H9 (cell line): Measurements from ENCODE around the gene TFB1M. TPM values are rescaled to one million over a fixed set of nuclear protein-coding genes. Genes with fewer than 3 reads are reported as not detected.

Source experiments
- DNase-seq: peaks from one replicate; pipeline ENCODE4 v3.0.0-alpha.2; 2017
- H2AFZ ChIP-seq: one replicate; pipeline ENCODE4 v1.6.1; 2013; ENCODE audit warnings: mild to moderate bottlenecking, low read length, control low read depth, moderate library complexity
- H2AK5ac ChIP-seq: 2 replicates; pipeline ENCODE4 v1.6.1; 2013; ENCODE audit warnings: low read length, control low read depth, mixed read lengths; ENCODE audit not compliant: insufficient read length
- H2BK120ac ChIP-seq: one replicate; pipeline ENCODE4 v1.6.1; 2013; ENCODE audit warnings: low read depth, mild to moderate bottlenecking, low read length, control low read depth, inconsistent platforms; ENCODE audit not compliant: poor library complexity, severe bottlenecking
- H2BK12ac ChIP-seq: 2 replicates; pipeline ENCODE4 v1.6.1; 2013; ENCODE audit warnings: low read length, control low read depth, mixed read lengths, low read depth; ENCODE audit not compliant: insufficient read length
- H2BK15ac ChIP-seq: 2 replicates; pipeline ENCODE4 v1.6.1; 2013; ENCODE audit warnings: low read depth, low read length, control low read depth
- H2BK20ac ChIP-seq: one replicate; pipeline ENCODE4 v1.6.1; 2013; ENCODE audit warnings: low read depth, mild to moderate bottlenecking, low read length, control low read depth, inconsistent platforms; ENCODE audit not compliant: poor library complexity, severe bottlenecking
- H2BK5ac ChIP-seq: 2 replicates; pipeline ENCODE4 v1.6.1; 2013; ENCODE audit warnings: low read length, control low read depth, mixed read lengths; ENCODE audit not compliant: insufficient read length
- H3K14ac ChIP-seq: 2 replicates; pipeline ENCODE4 v1.6.1; 2013; ENCODE audit warnings: low read length, control low read depth; ENCODE audit not compliant: insufficient read depth
- H3K18ac ChIP-seq: 2 replicates; pipeline ENCODE4 v1.6.1; 2013; ENCODE audit warnings: low read depth, mild to moderate bottlenecking, mixed read lengths, low read length, control low read depth; ENCODE audit not compliant: insufficient read length
- H3K23ac ChIP-seq: 2 replicates; pipeline ENCODE4 v1.6.1; 2013; ENCODE audit warnings: low read length, control low read depth, mixed read lengths, low read depth; ENCODE audit not compliant: insufficient read length
- H3K23me2 ChIP-seq: 2 replicates; pipeline ENCODE4 v1.6.1; 2013; ENCODE audit warnings: low read depth, mild to moderate bottlenecking, mixed read lengths, low read length, control low read depth; ENCODE audit not compliant: insufficient read length, poor library complexity, severe bottlenecking
- H3K27ac ChIP-seq: 2 replicates; pipeline ENCODE4 v1.5.1; 2013; ENCODE audit warnings: low read length, control low read depth, mixed read lengths, low read depth; ENCODE audit not compliant: insufficient read length
- H3K27me3 ChIP-seq: 2 replicates; pipeline ENCODE4 v1.6.1; 2013; ENCODE audit warnings: low read length, control low read depth, inconsistent platforms; ENCODE audit not compliant: insufficient read depth
- H3K4ac ChIP-seq: 2 replicates; pipeline ENCODE4 v1.6.1; 2013; ENCODE audit warnings: low read depth, mild to moderate bottlenecking, control low read depth, inconsistent platforms, low read length, moderate library complexity
- H3K4me1 ChIP-seq: 2 replicates; pipeline ENCODE4 v1.6.1; 2013; ENCODE audit warnings: low read length, control low read depth, inconsistent platforms; ENCODE audit not compliant: insufficient read depth
- H3K4me2 ChIP-seq: 2 replicates; pipeline ENCODE4 v1.6.1; 2013; ENCODE audit warnings: low read length, control low read depth, mixed read lengths; ENCODE audit not compliant: insufficient read length, insufficient read depth
- H3K56ac ChIP-seq: 2 replicates; pipeline ENCODE4 v1.6.1; 2013; ENCODE audit warnings: low read depth, mild to moderate bottlenecking, mixed read lengths, low read length, control low read depth; ENCODE audit not compliant: insufficient read length
- H3K79me1 ChIP-seq: 2 replicates; pipeline ENCODE4 v1.6.1; 2013; ENCODE audit warnings: low read depth, mild to moderate bottlenecking, moderate library complexity, low read length, control low read depth, inconsistent platforms; ENCODE audit not compliant: insufficient read depth, poor library complexity, severe bottlenecking
- H3K79me2 ChIP-seq: 2 replicates; pipeline ENCODE4 v1.6.1; 2013; ENCODE audit warnings: low read length, control low read depth, inconsistent platforms; ENCODE audit not compliant: insufficient read depth
- H3K9ac ChIP-seq: 2 replicates; pipeline ENCODE4 v1.6.1; 2013; ENCODE audit warnings: low read length, control low read depth, mixed read lengths; ENCODE audit not compliant: insufficient read length; ENCODE audit errors: extremely low read depth
- H3K9me3 ChIP-seq: one replicate; pipeline ENCODE4 v1.6.1; 2013; ENCODE audit warnings: low read depth, low read length, inconsistent platforms; ENCODE audit not compliant: control insufficient read depth
- H3T11ph ChIP-seq: one replicate; pipeline ENCODE4 v1.6.1; 2013; ENCODE audit warnings: mild to moderate bottlenecking, low read length, control low read depth, inconsistent platforms
- H4K20me1 ChIP-seq: one replicate; pipeline ENCODE4 v1.6.1; 2013; ENCODE audit not compliant: control insufficient read depth, insufficient read length, insufficient read depth
- H4K5ac ChIP-seq: 2 replicates; pipeline ENCODE4 v1.6.1; 2013; ENCODE audit warnings: low read depth, mild to moderate bottlenecking, mixed read lengths, low read length, control low read depth; ENCODE audit not compliant: insufficient read length
- H4K8ac ChIP-seq: replicated peaks from 2 replicates; pipeline ENCODE4 v1.6.1; 2013; ENCODE audit warnings: low read length, control low read depth, mixed read lengths, low read depth; ENCODE audit not compliant: insufficient read length
- H4K91ac ChIP-seq: 2 replicates; pipeline ENCODE4 v1.6.1; 2013; ENCODE audit warnings: low read depth, mild to moderate bottlenecking, moderate library complexity, mixed read lengths, low read length, control low read depth; ENCODE audit not compliant: insufficient read length
- H3K27ac Mint-ChIP-seq, 3 experiments: 2 replicates in 2 of 3; 3 replicates in 1 of 3; pipeline ENCODE4 v1.8.0; 2020 to 2021; ENCODE audit warnings: mixed read lengths in 3 of 3, mild to moderate bottlenecking in 1 of 3, moderate library complexity in 1 of 3
- H3K27me3 Mint-ChIP-seq: 2 replicates; pipeline ENCODE4 v1.8.0; 2021; ENCODE audit warnings: low read depth, mild to moderate bottlenecking, moderate library complexity, mixed read lengths
- H3K36me3 Mint-ChIP-seq, 3 experiments: 2 replicates in 2 of 3; 3 replicates in 1 of 3; pipeline ENCODE4 v1.8.0; 2020 to 2021; ENCODE audit warnings: low read depth in 3 of 3, mixed read lengths in 3 of 3; ENCODE audit not compliant: insufficient read depth in 1 of 3
- H3K4me1 Mint-ChIP-seq, 2 experiments: 2 replicates each; pipeline ENCODE4 v1.8.0; 2020; ENCODE audit warnings: mixed read lengths in 2 of 2
- H3K4me3 Mint-ChIP-seq, 2 experiments: 2 replicates in 1 of 2; 3 replicates in 1 of 2; pipeline ENCODE4 v1.8.0; 2020 to 2021; ENCODE audit warnings: mild to moderate bottlenecking in 2 of 2, mixed read lengths in 2 of 2, moderate library complexity in 1 of 2
- H3K9me3 Mint-ChIP-seq, 2 experiments: 2 replicates in 1 of 2; 3 replicates in 1 of 2; pipeline ENCODE4 v1.8.0; 2020; ENCODE audit warnings: mild to moderate bottlenecking in 2 of 2, mixed read lengths in 2 of 2, moderate library complexity in 1 of 2
- WGBS: extraction: QIAGEN DNeasy Blood & Tissue Kit; methylation state at CpG from one replicate; pipeline ENCODE4 v1.1.7; 2013; ENCODE audit warnings: missing lambda C conversion rate, low lambda C conversion rate, mixed read lengths; ENCODE audit not compliant: insufficient read length; ENCODE audit errors: extremely low coverage; 5-methylcytosine and 5-hydroxymethylcytosine counted together
- total RNA-seq: library from RNA; stranded (reverse); gene quantifications from 2 replicates; pipeline ENCODE4 v1.2.1, GENCODE V29; 2021
- TF ChIP-seq, protein P1 (sequence below): fragments of 200-600 bp; sonication (generic); conservative IDR thresholded peaks from 3 replicates; pipeline ENCODE4 v1.8.0; 2021; ENCODE audit warnings: antibody characterized with exemption, mild to moderate bottlenecking

Gene TFB1M
- total RNA-seq, 1 experiment from 2014 or later, result 28.6 TPM

DNA sequence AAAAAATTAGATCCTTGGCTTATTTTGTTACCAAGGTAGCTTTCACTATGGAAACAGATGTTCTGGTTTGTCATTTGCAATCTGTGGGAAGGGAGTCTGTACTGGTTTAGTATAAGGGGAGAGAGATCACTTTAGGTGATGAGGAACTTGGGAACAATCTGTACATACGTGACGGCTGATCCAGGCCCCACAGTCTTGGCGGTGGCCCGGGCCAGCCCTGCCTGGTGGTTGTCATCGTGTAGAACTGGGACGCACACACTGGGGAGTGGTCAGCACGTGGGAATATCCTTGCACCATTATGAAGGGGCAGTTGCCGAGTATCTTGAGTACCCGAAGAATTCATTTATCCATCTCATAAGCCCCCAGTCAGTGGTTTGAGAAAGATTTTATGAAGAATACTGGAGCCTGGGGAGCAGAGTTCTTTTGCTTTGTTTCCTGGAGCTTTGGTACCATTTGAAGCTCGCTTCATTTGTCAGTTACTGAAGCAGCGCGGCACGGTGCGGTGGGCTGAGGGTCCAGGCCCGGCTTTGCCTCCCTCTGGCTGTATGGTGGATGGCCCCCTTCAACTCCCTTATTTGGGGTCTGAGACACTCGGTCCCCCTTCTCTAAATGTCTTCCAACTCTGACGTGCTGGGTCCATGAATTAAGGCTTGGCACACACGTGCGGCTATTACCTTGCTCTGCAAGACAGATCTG lies 73.2 kb downstream of the TFB1M start:
- Mint-ChIP-seq H3K27ac (no peak overlapping the region), H3K4me3 (no peak overlapping the region), H3K36me3 (peaks cover 41 to 83% (median 63%) of the 10 kb centered on the region in 3 experiments), H3K4me1 (no peaks in the 10 kb centered on the region), H3K9me3 (peaks cover 30 to 41% of the 10 kb centered on the region in 2 experiments), H3K27me3 (peaks cover 4% of the 10 kb centered on the region; the same call in 1 of the 2 replicates)
- Histone ChIP-seq H2BK5ac (no peak overlapping the region), H4K5ac (no peak overlapping the region), H4K91ac (no peak overlapping the region), H3K4me1 (no peaks in the 10 kb centered on the region), H2AFZ (no peak overlapping the region), H3K18ac (no peak overlapping the region), H2BK15ac (no peak overlapping the region), H3K23me2 (no peaks in the 10 kb centered on the region), H3K14ac (no peak overlapping the region), H3K56ac (no peak overlapping the region), H3K4ac (no peak overlapping the region), H3K4me2 (no peak overlapping the region), H3K79me2 (no peaks in the 10 kb centered on the region), H3K23ac (no peak overlapping the region), H4K8ac (no peak overlapping the region), H4K20me1 (no peaks in the 10 kb centered on the region), H3K9me3 (peaks cover 13% of the 10 kb centered on the region), H3K27me3 (no peaks in the 10 kb centered on the region), H3K79me1 (no peaks in the 10 kb centered on the region), H2BK120ac (no peak overlapping the region), H2AK5ac (no peak overlapping the region), H3K9ac (no peak overlapping the region), H3T11ph (no peak overlapping the region), H2BK20ac (no peak overlapping the region), H2BK12ac (no peak overlapping the region), H3K27ac (no peak overlapping the region)
- TF ChIP-seq, protein P1, sequence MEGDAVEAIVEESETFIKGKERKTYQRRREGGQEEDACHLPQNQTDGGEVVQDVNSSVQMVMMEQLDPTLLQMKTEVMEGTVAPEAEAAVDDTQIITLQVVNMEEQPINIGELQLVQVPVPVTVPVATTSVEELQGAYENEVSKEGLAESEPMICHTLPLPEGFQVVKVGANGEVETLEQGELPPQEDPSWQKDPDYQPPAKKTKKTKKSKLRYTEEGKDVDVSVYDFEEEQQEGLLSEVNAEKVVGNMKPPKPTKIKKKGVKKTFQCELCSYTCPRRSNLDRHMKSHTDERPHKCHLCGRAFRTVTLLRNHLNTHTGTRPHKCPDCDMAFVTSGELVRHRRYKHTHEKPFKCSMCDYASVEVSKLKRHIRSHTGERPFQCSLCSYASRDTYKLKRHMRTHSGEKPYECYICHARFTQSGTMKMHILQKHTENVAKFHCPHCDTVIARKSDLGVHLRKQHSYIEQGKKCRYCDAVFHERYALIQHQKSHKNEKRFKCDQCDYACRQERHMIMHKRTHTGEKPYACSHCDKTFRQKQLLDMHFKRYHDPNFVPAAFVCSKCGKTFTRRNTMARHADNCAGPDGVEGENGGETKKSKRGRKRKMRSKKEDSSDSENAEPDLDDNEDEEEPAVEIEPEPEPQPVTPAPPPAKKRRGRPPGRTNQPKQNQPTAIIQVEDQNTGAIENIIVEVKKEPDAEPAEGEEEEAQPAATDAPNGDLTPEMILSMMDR, result no peak
- DNase-seq, result no peak
- no CpG with 5 or more reads among the region's 19 CpGs for WGBS
